ENCODE measurements around the gene DNAH10. TPM values are rescaled to one million over a fixed set of nuclear protein-coding genes. Genes with fewer than 3 reads are reported as not detected.

Gene DNAH10
- total RNA-seq, 1 donor from 2014 or later: not detected

DNA sequence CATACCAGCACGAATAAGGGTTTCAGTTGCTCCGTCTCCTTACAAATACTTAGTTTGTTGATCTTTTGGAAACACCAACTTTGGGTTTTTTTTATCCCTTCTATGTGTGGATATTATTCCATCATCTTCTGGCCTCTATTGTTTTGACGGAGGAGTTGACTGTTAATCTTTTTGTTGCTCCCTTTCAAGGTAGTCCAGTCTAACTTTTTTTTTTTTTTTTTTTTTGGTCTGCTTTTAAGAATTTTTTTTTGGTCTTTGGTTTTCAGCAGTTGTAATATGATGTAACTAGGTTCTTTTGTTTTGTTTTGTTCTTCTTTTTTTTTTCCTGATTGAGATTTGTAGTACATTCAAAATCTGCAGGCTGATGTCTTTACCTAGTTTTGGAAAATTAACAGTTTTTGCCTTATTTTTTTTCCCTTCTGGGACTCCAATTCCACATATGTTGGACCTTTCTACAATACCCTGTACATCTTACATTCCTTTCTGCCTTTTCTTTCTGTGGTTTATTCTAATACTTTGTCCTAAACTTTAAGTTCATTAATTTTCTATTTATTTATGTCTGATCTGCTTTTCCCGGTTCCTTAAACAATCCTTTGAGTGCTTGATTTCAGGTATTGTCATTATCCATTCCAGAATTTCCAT, 54.9 kb downstream of the DNAH10 start:
- Histone ChIP-seq H3K36me3 (no peaks in the 10 kb centered on the region), H3K27me3 (ENCODE audit: low read depth) (peaks cover 22% of the 10 kb centered on the region), H3K9me3 (replicated peaks) (peaks cover 21% of the 10 kb centered on the region), H3K4me3 (no peak overlapping the region), H3K27ac (replicated peaks) (no peak overlapping the region), H3K4me1 (no peaks in the 10 kb centered on the region)
- intact Hi-C loops (cut with micrococcal nuclease): no loop called here
- DNase-seq: no peak
- TF ChIP-seq, protein P1, sequence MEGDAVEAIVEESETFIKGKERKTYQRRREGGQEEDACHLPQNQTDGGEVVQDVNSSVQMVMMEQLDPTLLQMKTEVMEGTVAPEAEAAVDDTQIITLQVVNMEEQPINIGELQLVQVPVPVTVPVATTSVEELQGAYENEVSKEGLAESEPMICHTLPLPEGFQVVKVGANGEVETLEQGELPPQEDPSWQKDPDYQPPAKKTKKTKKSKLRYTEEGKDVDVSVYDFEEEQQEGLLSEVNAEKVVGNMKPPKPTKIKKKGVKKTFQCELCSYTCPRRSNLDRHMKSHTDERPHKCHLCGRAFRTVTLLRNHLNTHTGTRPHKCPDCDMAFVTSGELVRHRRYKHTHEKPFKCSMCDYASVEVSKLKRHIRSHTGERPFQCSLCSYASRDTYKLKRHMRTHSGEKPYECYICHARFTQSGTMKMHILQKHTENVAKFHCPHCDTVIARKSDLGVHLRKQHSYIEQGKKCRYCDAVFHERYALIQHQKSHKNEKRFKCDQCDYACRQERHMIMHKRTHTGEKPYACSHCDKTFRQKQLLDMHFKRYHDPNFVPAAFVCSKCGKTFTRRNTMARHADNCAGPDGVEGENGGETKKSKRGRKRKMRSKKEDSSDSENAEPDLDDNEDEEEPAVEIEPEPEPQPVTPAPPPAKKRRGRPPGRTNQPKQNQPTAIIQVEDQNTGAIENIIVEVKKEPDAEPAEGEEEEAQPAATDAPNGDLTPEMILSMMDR (IDR thresholded peaks at IDR 0.05; ENCODE audit: borderline replicate concordance): no peak

DNA sequence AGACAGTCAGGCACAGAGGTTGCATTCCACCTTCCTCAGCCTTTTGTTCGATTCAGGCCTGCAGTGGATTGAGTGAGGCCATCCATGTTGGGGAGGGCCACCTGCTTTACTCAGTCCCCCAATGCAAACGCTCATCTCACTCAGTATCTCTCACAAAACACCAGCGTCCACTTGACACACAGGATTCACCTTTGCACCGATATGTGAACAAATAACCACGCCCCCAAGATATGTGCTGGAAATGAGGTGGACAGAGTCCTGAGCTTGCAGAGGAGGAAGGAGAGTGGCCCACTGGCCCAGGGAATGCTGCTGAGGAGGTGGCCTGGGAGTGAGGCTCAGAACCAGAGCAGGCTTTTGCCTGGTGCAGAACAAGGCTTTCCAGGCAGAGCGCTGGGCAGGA, 60.7 kb downstream of the DNAH10 start:
- Histone ChIP-seq H3K4me1 (no peaks in the 10 kb centered on the region), H3K27ac (replicated peaks) (no peak overlapping the region), H3K27me3 (ENCODE audit: low read depth) (peaks cover 47% of the 10 kb centered on the region), H3K36me3 (no peaks in the 10 kb centered on the region), H3K9me3 (replicated peaks) (peaks cover 7% of the 10 kb centered on the region), H3K4me3 (no peak overlapping the region)
- TF ChIP-seq, protein P1 (IDR thresholded peaks at IDR 0.05; ENCODE audit: borderline replicate concordance): no peak
- DNase-seq: no peak
- intact Hi-C loops (cut with micrococcal nuclease): no loop called here

DNA sequence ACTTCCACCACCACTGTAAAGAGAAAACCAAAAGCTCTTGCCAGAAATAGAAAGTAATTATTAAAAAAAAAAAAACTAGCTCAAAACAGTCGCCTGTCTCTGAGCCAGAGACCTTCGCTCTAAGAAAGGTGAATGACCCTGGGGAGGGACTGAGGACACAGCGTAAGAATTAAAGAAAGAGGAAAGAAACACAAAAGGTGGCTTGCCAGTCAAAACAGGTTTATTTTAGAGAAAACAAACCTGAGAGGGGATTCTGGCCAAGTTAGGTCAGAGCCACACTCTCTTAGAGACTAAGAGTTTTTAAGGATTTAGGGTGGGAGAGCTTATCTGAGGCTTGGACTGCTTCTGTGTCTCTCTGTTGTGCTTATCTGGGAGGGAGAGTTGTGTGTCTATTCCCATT, 66.0 kb downstream of the DNAH10 start:
- Histone ChIP-seq H3K36me3 (no peaks in the 10 kb centered on the region), H3K27me3 (ENCODE audit: low read depth) (peaks cover 15% of the 10 kb centered on the region), H3K27ac (replicated peaks) (no peak overlapping the region), H3K9me3 (replicated peaks) (peaks cover 22% of the 10 kb centered on the region), H3K4me3 (no peak overlapping the region), H3K4me1 (no peaks in the 10 kb centered on the region)
- TF ChIP-seq, protein P1 (IDR thresholded peaks at IDR 0.05; ENCODE audit: borderline replicate concordance): no peak
- intact Hi-C loops (cut with micrococcal nuclease): no loop called here
- no peak for DNase-seq

DNA sequence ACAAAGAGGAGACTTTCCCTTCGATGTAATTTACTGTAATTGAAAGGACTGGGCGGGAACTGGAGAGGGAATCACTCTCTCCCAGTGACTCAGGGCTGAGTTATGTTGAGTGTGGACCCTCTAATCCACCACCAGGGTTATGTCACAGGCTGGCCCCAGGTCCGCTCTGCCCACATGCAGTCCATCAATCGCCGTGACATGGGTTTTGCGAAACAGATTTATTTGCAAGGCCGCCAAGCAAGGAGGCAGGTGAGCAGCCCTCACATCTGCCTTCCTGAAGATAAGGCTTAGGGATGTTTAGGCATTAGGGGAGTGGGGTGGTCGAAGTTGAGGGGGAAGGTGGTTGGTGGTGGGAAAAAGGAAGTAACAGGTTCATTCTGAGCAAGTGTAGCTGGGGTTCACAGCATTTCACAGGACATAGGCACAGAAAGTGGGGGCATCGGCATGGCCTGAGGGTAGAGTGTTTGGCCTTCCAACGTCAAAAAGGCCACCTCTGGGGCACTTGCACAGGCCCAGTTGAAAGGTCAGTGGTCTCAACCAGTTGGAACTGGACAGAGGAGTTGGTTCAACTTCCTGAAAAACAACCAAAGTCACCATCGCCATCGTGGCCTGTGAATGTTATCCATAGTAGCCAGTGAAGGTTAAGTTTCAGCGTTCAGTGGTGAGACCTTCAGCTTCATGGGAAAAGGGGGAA, 66.9 kb downstream of the DNAH10 start:
- intact Hi-C loops (cut with micrococcal nuclease): no loop called here
- H3K4me3 ChIP-seq: no peak overlapping the region
- no peaks in the 10 kb centered on the region for H3K36me3 ChIP-seq
- DNase-seq: no peak
- TF ChIP-seq, protein P1 (IDR thresholded peaks at IDR 0.05; ENCODE audit: borderline replicate concordance): no peak
- H3K9me3 ChIP-seq (replicated peaks): peaks cover 31% of the 10 kb centered on the region
- H3K4me1 ChIP-seq: no peaks in the 10 kb centered on the region
- H3K27me3 ChIP-seq (ENCODE audit: low read depth): peaks cover 12% of the 10 kb centered on the region
- H3K27ac ChIP-seq (replicated peaks): no peak overlapping the region

DNA sequence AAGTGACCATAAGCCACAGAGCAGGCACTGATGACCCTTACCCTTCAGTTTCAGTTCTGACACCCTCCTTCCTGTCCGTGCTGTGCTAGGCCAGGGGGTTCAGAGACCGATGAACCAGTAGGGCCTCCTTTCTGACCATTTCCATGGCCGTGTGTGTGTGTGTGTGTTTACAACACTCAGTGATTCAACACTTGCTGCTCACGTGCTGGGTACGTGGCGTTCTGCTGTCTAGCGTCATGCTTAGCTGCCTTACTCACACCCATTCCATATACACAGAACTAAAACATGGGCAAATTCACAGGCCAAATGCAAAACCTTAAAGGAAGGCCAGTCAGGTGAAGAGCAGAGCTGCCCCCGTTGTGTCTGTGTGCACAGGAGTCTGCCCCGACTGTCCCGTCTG, 67.5 kb downstream of the DNAH10 start:
- Histone ChIP-seq H3K9me3 (replicated peaks) (peaks cover 36% of the 10 kb centered on the region), H3K27ac (replicated peaks) (no peak overlapping the region), H3K27me3 (ENCODE audit: low read depth) (peaks cover 7% of the 10 kb centered on the region), H3K4me1 (no peaks in the 10 kb centered on the region), H3K36me3 (no peaks in the 10 kb centered on the region), H3K4me3 (no peak overlapping the region)
- no peak for DNase-seq
- intact Hi-C loops (cut with micrococcal nuclease): no loop called here
- TF ChIP-seq, protein P1 (IDR thresholded peaks at IDR 0.05; ENCODE audit: borderline replicate concordance): no peak
